GM18867 (cell line): ENCODE measurements around the gene MON2.

Experiments used
- ATAC-seq: cut with Tn5 transposase; IDR thresholded peaks from one replicate; pipeline ENCODE4 v1.9.1; 2021; ENCODE audit warnings: mild to moderate bottlenecking, moderate library complexity; ENCODE audit not compliant: unreplicated experiment

MON2 gene

GRCh38 chr12:62605981-62606380 is 139.4 kb downstream of the MON2 start:
- ATAC-seq = no peak

GRCh38 chr12:62606654-62607053 is 140.0 kb downstream of the MON2 start:
- no peak for ATAC-seq

- ATAC-seq = no peak
Measured at GRCh38 chr12:62613081-62613480, 146.5 kb downstream of the MON2 start.

- no peak for ATAC-seq
Measured at GRCh38 chr12:62618319-62618718, 151.7 kb downstream of the MON2 start.

GRCh38 chr12:62618930-62619329 is 152.3 kb downstream of the MON2 start:
- no peak for ATAC-seq

- no peak for ATAC-seq
Measured at GRCh38 chr12:62621101-62621638, 154.5 kb downstream of the MON2 start.

- no peak for ATAC-seq
Measured at GRCh38 chr12:62622177-62622576, 155.6 kb downstream of the MON2 start.

GRCh38 chr12:62625228-62625627 is 158.6 kb downstream of the MON2 start:
- ATAC-seq = no peak

GRCh38 chr12:62627181-62627580 is 160.6 kb downstream of the MON2 start:
- no peak for ATAC-seq

- ATAC-seq = no peak
Measured at GRCh38 chr12:62629413-62629812, 162.8 kb downstream of the MON2 start.

- no peak for ATAC-seq
Measured at GRCh38 chr12:62629971-62630739, 163.5 kb downstream of the MON2 start.

GRCh38 chr12:62631471-62632410 is 165.1 kb downstream of the MON2 start:
- ATAC-seq = peak; percentile 49

- ATAC-seq = peak; percentile 40
Measured at GRCh38 chr12:62632411-62632918, 165.8 kb downstream of the MON2 start.

GRCh38 chr12:62635649-62636048 is 169.0 kb downstream of the MON2 start:
- ATAC-seq = no peak

- no peak for ATAC-seq
Measured at GRCh38 chr12:62637679-62638078, 171.1 kb downstream of the MON2 start.

- peak; percentile 92 for ATAC-seq
Measured at GRCh38 chr12:62640910-62641448, 174.4 kb downstream of the MON2 start.

- no peak for ATAC-seq
Measured at GRCh38 chr12:62642486-62642885, 175.9 kb downstream of the MON2 start.

GRCh38 chr12:62643486-62643885 is 176.9 kb downstream of the MON2 start:
- ATAC-seq = no peak

- no peak for ATAC-seq
Measured at GRCh38 chr12:62646566-62646965, 179.9 kb downstream of the MON2 start.

GRCh38 chr12:62647586-62647985 is 181.0 kb downstream of the MON2 start:
- ATAC-seq = no peak
